HUES48 (cell line): ENCODE results near the gene HK2.
"Not testable (repeated sequence)": the region's sequence is repeated elsewhere in the genome, so short reads cannot be mapped to it uniquely, and the experiment has no call there.

Experiments used
- H3K27ac ChIP-seq: one replicate; pipeline ENCODE4 v1.7.0; 2013; ENCODE audit warnings: low read depth, low read length, inconsistent platforms
- H3K27me3 ChIP-seq: 2 replicates; pipeline ENCODE4 v1.6.1; 2013; ENCODE audit warnings: mild to moderate bottlenecking, low read length; ENCODE audit not compliant: control insufficient read depth, insufficient read depth
- H3K36me3 ChIP-seq: 2 replicates; pipeline ENCODE4 v1.6.1; 2013; ENCODE audit warnings: low read length; ENCODE audit not compliant: control insufficient read depth, insufficient read depth
- H3K4me1 ChIP-seq: 2 replicates; pipeline ENCODE4 v1.6.1; 2013; ENCODE audit warnings: mild to moderate bottlenecking, low read length; ENCODE audit not compliant: control insufficient read depth, insufficient read depth
- H3K4me3 ChIP-seq: 2 replicates; pipeline ENCODE4 v1.5.1; 2013; ENCODE audit warnings: mild to moderate bottlenecking, low read depth, low read length
- H3K9ac ChIP-seq: 2 replicates; pipeline ENCODE4 v1.6.1; 2013; ENCODE audit warnings: mild to moderate bottlenecking, low read depth, low read length, moderate library complexity
- H3K9me3 ChIP-seq: 2 replicates; pipeline ENCODE4 v1.6.1; 2013; ENCODE audit warnings: low read length; ENCODE audit not compliant: control insufficient read depth, insufficient read depth

The HK2 gene

DNA sequence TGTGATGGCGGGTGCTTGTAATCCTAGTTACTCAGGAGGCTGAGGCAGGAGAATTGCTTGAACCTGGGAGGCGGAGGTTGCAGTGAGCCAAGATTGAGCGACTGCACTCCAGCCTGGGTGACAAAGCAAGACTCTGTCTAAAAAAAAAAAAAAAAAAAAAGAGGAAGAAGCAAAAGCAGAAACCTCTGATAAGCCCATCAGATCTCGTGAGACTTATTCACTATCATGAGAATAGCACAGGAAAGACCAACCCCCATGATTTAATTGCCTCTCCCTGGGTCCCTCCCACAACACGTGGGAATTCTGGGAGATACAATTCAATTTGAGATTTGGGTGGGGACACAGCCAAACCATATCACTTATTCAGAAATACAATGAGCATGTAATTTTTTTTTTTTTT is 73.6 kb downstream of the HK2 start:
- not testable (repeated sequence) for H3K27ac ChIP-seq, H3K9me3 ChIP-seq, H3K9ac ChIP-seq, H3K36me3 ChIP-seq, H3K4me1 ChIP-seq, H3K27me3 ChIP-seq, H3K4me3 ChIP-seq

DNA sequence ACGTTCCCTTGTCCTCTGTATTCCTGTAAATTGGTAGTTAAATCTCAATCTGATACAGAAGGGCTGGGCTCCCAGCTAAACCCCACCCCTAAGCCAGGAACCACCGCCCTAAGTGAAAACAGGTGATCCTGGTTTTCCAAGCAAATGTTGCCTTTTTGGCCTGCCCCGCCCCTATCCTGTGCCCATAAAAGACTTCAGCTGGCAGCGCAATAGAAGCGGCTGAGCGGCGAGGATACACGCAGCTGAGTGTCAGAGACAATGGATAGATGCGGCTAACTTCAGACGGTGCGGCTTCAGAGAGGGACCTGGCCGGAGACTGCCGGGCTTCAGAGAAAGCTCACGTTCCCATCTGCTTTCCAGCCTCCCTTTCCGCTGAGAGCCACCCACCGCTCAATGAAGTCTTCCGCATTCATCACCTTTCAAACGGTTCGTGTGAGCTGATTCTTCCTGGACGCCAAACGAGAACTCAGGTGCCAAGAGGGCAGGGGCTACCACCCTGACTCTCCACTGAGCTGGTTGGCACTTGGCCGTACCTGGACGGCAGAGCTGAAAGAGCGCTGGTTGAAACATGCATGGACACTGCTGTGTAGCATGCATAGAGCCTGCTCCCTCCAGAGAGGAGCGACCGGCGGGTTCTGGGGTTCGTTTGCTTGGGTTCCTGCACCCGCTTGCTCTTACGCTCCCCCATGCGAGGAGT is 75.0 kb downstream of the HK2 start:
- H3K4me1 ChIP-seq = no peaks in the 10 kb centered on the region; the same call in 1 of the 2 replicates
- no peaks in the 10 kb centered on the region for H3K36me3 ChIP-seq
- no peak overlapping the region for H3K9ac ChIP-seq
- H3K27ac ChIP-seq = no peak overlapping the region
- H3K27me3 ChIP-seq = no peaks in the 10 kb centered on the region
- H3K4me3 ChIP-seq = no peak overlapping the region; the same call in 1 of the 2 replicates
- no peaks in the 10 kb centered on the region for H3K9me3 ChIP-seq

DNA sequence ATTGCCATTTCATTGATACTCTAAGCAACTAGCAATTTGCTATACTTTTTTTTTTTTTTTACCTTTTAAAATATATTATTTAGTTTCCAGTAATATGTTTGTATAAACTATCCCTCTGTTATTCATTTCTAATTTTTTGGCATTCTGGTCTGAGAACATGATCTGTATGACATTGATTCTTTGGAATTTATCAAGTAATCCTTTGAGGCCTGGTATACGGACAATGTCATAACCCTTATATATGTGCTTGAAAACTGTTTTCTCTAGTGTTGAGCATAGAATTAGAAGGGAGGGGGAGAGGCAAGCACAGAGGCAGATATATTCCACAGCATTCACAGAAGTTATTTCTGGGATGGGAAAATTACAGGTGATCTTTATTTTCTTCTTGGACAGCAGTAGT is 76.3 kb downstream of the HK2 start:
- Histone ChIP-seq H3K27me3 (no peaks in the 10 kb centered on the region), H3K4me3 (no peak overlapping the region), H3K27ac (no peak overlapping the region), H3K36me3 (no peaks in the 10 kb centered on the region), H3K4me1 (no peaks in the 10 kb centered on the region; the same call in 1 of the 2 replicates), H3K9ac (no peak overlapping the region), H3K9me3 (no peaks in the 10 kb centered on the region)

DNA sequence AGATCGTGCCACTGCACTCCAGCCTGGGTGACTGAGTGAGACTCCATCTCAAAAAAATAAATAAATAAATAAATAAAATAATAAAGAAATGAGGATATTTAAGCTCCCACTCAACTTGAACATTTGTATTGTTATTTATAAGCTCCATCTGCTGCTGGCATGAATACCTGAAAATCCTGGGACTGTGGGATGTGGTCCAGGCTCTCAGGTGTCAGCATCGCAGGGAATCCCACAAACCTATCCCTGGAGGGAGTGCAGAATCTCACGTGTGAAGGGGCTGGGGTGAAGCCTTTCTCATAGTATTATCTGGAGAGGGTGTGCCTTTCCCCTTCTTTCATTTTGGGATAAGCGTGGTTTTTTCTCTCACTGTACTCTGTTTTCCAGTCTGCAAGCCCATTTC is 77.1 kb downstream of the HK2 start:
- Histone ChIP-seq H3K9ac (no peak overlapping the region), H3K4me3 (no peak overlapping the region), H3K9me3 (no peaks in the 10 kb centered on the region), H3K36me3 (no peaks in the 10 kb centered on the region), H3K27ac (no peak overlapping the region), H3K27me3 (no peaks in the 10 kb centered on the region), H3K4me1 (no peaks in the 10 kb centered on the region; the same call in 1 of the 2 replicates)

DNA sequence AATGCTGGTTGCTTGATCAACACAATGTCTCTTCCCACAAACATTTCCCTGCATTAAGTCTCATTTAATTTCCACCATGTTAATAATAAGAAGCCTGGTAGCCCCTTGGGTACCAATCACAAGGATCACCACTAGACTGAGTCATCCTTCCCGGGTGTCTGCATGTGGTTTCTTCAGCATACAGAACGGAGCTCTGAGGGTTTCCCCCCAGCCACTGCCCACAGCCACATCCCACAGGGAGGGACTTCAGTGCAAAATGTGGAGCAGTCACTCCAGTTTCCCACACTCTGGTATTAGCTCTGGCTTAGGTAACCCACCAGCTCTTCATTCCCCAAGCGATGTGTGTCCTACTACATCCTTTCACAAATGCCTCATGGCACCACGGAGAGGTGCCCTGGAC is 81.8 kb downstream of the HK2 start:
- Histone ChIP-seq H3K27me3 (no peaks in the 10 kb centered on the region), H3K27ac (no peak overlapping the region), H3K4me1 (no peaks in the 10 kb centered on the region), H3K9me3 (no peaks in the 10 kb centered on the region), H3K36me3 (no peaks in the 10 kb centered on the region), H3K4me3 (no peak overlapping the region), H3K9ac (no peak overlapping the region)

DNA sequence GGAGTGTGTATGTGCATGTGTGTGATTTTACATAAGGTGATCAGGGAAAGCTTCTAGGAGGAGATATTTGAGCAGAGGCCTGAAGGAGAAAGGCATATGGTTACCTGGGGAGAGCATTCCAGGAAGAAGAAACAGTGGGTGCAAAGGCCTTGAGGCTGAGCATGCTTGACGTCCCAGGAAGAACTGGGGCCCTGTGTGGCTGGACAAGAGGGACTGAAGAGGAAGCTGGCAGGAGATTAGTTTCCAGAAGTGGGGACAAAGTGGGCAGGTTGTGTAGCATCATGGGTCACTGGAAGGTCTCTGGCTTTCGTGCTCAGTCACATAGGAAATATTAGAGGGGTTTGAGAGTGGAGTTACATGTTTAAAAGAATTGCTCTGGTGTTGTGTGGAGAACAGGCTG is 82.5 kb downstream of the HK2 start:
- no peaks in the 10 kb centered on the region for H3K9me3 ChIP-seq
- H3K4me3 ChIP-seq = no peak overlapping the region
- H3K27ac ChIP-seq = no peak overlapping the region
- H3K4me1 ChIP-seq = no peaks in the 10 kb centered on the region
- no peak overlapping the region for H3K9ac ChIP-seq
- H3K36me3 ChIP-seq = no peaks in the 10 kb centered on the region
- H3K27me3 ChIP-seq = no peaks in the 10 kb centered on the region

DNA sequence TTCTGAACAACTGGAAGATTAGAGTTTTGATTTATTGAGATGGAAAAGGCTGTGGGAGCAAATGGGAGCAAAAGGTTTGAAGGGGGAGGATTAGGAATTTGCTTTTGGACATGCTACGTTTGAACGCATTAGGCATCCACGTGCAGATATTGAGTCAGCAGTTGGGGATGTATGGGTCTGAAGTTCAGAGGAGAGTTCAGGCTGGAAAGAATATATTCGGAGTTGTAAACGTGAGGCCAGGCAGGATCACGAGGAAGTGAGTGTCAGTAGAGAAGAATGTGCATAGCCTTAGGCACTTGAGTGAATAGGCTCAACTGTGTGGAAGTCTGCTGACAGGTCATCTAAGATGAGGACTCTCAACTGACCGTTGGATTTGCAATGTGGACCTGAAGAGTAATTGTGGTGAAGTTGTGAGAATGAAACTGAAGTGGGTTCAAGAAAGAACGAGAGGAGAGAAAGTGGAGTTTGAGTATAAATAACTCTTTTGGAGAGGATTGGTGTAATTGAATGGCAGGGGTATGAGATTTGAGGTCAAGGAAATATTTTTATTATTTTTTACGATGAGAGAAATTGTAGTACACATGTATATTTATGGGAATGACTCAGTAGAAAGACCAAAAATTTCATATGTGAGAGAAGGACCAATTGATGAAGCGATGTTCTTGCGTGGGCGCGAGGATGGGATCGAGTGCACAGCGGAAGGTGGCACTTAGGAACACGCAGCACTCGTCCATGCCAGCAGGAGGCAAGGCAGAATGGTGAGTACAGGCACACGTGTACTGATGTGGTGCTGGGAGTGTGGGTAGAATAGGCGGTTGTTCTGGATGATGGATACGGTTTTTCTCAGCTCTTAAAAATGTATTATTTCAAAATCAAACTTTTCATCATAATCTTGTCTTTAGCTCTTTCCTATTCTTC is 84.0 kb downstream of the HK2 start:
- no peaks in the 10 kb centered on the region for H3K36me3 ChIP-seq
- H3K4me1 ChIP-seq = no peaks in the 10 kb centered on the region
- no peaks in the 10 kb centered on the region for H3K27me3 ChIP-seq
- H3K27ac ChIP-seq = no peak overlapping the region
- no peaks in the 10 kb centered on the region for H3K9me3 ChIP-seq
- no peak overlapping the region for H3K4me3 ChIP-seq
- H3K9ac ChIP-seq = no peak overlapping the region

DNA sequence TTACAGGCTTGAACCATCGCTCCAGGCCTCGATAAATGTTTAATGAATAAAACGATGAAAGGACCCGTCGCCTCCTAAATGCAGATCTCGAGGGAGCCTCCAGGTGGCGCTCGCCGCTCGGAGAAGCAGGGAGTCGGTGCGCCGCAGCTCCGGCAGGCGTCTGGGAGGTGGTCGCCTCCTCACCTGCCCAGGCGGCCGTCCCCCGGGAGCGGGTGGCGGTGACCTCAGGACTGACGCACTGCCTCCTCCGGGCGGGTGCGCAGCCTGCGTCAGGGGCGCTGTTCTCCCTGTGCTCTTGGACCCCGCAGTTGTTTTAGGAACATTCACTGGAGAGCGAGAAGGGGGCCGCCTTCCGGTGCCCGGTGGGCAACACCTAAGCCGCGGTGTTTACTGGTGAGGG is 85.9 kb downstream of the HK2 start:
- Histone ChIP-seq H3K4me1 (no peaks in the 10 kb centered on the region), H3K9me3 (no peaks in the 10 kb centered on the region), H3K27me3 (no peaks in the 10 kb centered on the region), H3K36me3 (no peaks in the 10 kb centered on the region), H3K9ac (no peak overlapping the region), H3K4me3 (peak overlapping the region; percentile 52), H3K27ac (no peak overlapping the region)

DNA sequence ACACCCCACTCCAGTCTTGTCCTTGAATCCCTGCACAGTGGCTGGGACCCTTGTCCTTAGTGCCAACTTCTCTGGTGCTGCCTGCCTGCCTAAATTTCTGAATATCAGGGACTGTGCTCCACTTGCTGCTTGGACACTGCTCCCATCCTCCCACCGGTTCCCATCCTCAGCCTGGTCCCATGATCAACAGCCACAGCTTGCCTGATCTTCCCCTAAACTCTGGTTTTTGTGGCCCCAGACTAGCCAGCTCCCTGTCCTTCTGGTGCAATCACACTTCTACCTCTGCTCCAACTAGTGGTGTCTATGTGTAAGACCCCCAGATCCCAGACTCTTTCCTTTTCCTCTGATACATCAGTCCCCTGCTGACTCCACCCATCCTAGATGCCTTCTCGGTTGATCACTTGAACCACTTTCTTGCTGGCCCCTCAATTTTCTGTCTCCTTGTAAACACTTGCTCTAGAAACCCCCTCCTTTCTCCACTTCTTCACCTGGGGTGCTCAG is 87.4 kb downstream of the HK2 start:
- Histone ChIP-seq H3K9me3 (no peaks in the 10 kb centered on the region), H3K4me3 (no peak overlapping the region), H3K9ac (no peak overlapping the region), H3K4me1 (no peaks in the 10 kb centered on the region), H3K27me3 (no peaks in the 10 kb centered on the region), H3K36me3 (no peaks in the 10 kb centered on the region), H3K27ac (no peak overlapping the region)

DNA sequence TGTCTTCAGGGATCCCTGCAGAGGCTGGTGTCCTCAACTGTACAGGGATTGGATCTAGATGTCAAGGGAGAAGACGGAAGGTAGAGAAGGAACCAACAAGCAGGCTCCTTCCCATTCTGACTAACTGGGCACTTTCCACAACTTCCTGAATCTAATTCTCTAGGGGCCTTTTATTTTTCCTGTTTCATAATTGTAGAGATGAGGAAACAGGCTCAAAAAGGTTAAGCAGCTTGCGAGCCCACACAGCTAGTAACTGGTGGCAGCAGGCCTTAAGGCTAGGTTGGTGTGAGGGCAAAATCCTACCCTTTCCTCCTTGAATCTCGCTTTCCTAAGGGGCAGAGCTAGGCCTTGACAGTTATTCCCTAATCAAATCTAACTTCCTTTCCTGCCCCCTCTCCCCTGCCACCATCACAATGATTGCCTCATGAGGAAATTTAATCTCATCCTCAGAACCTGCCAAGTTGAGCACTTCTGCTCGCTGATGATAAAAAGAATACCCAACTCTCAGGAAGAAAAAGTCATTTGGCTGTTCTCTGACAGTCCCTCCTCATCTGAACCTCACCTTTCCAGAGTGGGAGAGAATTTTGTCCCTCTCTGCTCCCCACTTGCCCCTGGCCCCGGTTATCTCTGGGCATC is 88.8 kb downstream of the HK2 start:
- H3K36me3 ChIP-seq = no peaks in the 10 kb centered on the region
- H3K27ac ChIP-seq = no peak overlapping the region
- H3K27me3 ChIP-seq = no peaks in the 10 kb centered on the region
- H3K9ac ChIP-seq = no peak overlapping the region
- no peak overlapping the region for H3K4me3 ChIP-seq
- H3K9me3 ChIP-seq = no peaks in the 10 kb centered on the region
- H3K4me1 ChIP-seq = no peaks in the 10 kb centered on the region
